K562 (cell line): ENCODE measurements around the gene CYP4V2.

Experiments used
- ARHGAP35 ChIP-seq: fragments of 450-650 bp; IDR thresholded peaks from 2 replicates; pipeline ENCODE4 v1.6.1; 2018; ENCODE audit not compliant: partially characterized antibody
- C11orf30 ChIP-seq: fragments of 450-650 bp; IDR thresholded peaks from 2 replicates; pipeline ENCODE4 v1.6.1; 2016; ENCODE audit warnings: low read depth, mild to moderate bottlenecking
- CBFB ChIP-seq: sonication (generic); formaldehyde crosslinking; IDR thresholded peaks from 2 replicates; pipeline ENCODE4 v1.4.0; 2020; ENCODE audit warnings: mild to moderate bottlenecking, missing genetic modification reagents
- ELF2 ChIP-seq: fragments of 250-450 bp; sonication (Bioruptor Pico); IDR thresholded peaks from 2 replicates; pipeline ENCODE4 v1.5.0; 2021; ENCODE audit warnings: mild to moderate bottlenecking
- JUN ChIP-seq, 2 experiments: sonication (generic) in 1 of 2; formaldehyde crosslinking in 1 of 2; IDR thresholded peaks; 2 replicates each; pipeline versions ENCODE4 v1.6.1 to v1.8.0; 2012 to 2022; ENCODE audit warnings: borderline replicate concordance in 2 of 2, mild to moderate bottlenecking in 2 of 2, improper control_type of control experiment in 1 of 2, low read depth in 1 of 2, low read length in 1 of 2, missing genetic modification reagents in 1 of 2
- USF2 ChIP-seq: sonication (generic); formaldehyde crosslinking; IDR thresholded peaks from 2 replicates; pipeline ENCODE4 v1.5.0; 2020; ENCODE audit warnings: missing genetic modification reagents
- ZBTB43 ChIP-seq: sonication (generic); formaldehyde crosslinking; IDR thresholded peaks from 2 replicates; pipeline ENCODE4 v1.8.0; 2023; ENCODE audit warnings: mild to moderate bottlenecking, missing genetic modification reagents
- ZNF23 ChIP-seq: fragments of 250-450 bp; sonication (Bioruptor Pico); IDR thresholded peaks from 2 replicates; pipeline ENCODE4 v1.4.0; 2020; ENCODE audit warnings: mild to moderate bottlenecking
- ZNF263 ChIP-seq: sonication (generic); formaldehyde crosslinking; IDR thresholded peaks from 2 replicates; pipeline ENCODE4 v1.8.0; 2022; ENCODE audit warnings: mild to moderate bottlenecking, missing genetic modification reagents, borderline replicate concordance
- ZNF778 ChIP-seq: fragments of 450-650 bp; formaldehyde crosslinking; IDR thresholded peaks from 2 replicates; pipeline ENCODE4 v1.4.0; 2020; ENCODE audit warnings: mild to moderate bottlenecking, moderate library complexity
- TF ChIP-seq, protein P1 (sequence below): sonication (generic); formaldehyde crosslinking; IDR thresholded peaks from 2 replicates; pipeline ENCODE4 v1.9.0; 2022; ENCODE audit warnings: mild to moderate bottlenecking, missing genetic modification reagents

GRCh38 chr4:186244835-186245234 is 53.5 kb downstream of the CYP4V2 start:
- no peak for TF ChIP-seq ZBTB43 (CRISPR knock-in tag)
- TF ChIP-seq, protein P1, sequence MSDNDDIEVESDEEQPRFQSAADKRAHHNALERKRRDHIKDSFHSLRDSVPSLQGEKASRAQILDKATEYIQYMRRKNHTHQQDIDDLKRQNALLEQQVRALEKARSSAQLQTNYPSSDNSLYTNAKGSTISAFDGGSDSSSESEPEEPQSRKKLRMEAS (CRISPR knock-in tag), result no peak
- no peak for TF ChIP-seq JUN (IDR thresholded peaks at IDR 0.05; ENCODE audit: borderline replicate concordance, low read depth, low read length)
- TF ChIP-seq JUN (CRISPR knock-in tag; IDR thresholded peaks at IDR 0.05; ENCODE audit: borderline replicate concordance), result no peak
- no peak for TF ChIP-seq CBFB (CRISPR knock-in tag)
- TF ChIP-seq ZNF23 (CRISPR knock-in tag), result no peak
- TF ChIP-seq ZNF778, result no peak
- TF ChIP-seq C11orf30, result no peak
- TF ChIP-seq ZNF263, result no peak
- no peak for TF ChIP-seq ARHGAP35
- no peak for TF ChIP-seq USF2 (CRISPR knock-in tag)
- TF ChIP-seq ELF2 (CRISPR knock-in tag), result no peak
